Measurements from ENCODE around the gene PAEP.

- no peak for TF ChIP-seq GATA2 (IDR thresholded peaks at IDR 0.05; ENCODE audit: low read depth, low read length)
- TF ChIP-seq GATA3 (IDR thresholded peaks at IDR 0.05; ENCODE audit: low read depth, low read length): no peak
Measured at GRCh38 chr9:135526730-135527571, 34.6 kb upstream of the PAEP start.
